SKM-1 treated with dmso at 0.1 percent for 144 hours (cell line): ENCODE measurements around the gene RAB1B.

ENCODE experiments used
- DNase-seq: peaks from one replicate; lab custom pipeline; 2025; ENCODE audit not compliant: unreplicated experiment; lab: John Stamatoyannopoulos, UW

The RAB1B gene

GRCh38 chr11:66282468-66283455, 14.3 kb downstream of the RAB1B start:
- DNase-seq, result peak; percentile 93

GRCh38 chr11:66283461-66284105, 15.1 kb downstream of the RAB1B start:
- no peak for DNase-seq

- DNase-seq, result no peak
Measured at GRCh38 chr11:66284526-66285078, 16.2 kb downstream of the RAB1B start.

GRCh38 chr11:66285250-66285947, 17.0 kb downstream of the RAB1B start:
- DNase-seq, result no peak

- DNase-seq, result no peak
Measured at GRCh38 chr11:66286699-66287098, 18.3 kb downstream of the RAB1B start.

- DNase-seq, result no peak
Measured at GRCh38 chr11:66287211-66287888, 18.9 kb downstream of the RAB1B start.

GRCh38 chr11:66287889-66288670, 19.6 kb downstream of the RAB1B start:
- DNase-seq, result no peak

- peak; percentile 98 for DNase-seq
Measured at GRCh38 chr11:66288671-66289547, 20.5 kb downstream of the RAB1B start, which contains the start of gene YIF1A. YIF1A (minus strand) TSS chr11:66289143; CDS start chr11:66288985, 158 bp downstream.

GRCh38 chr11:66289548-66290329, 21.3 kb downstream of the RAB1B start:
- DNase-seq, result peak; percentile 72

- no peak for DNase-seq
Measured at GRCh38 chr11:66290330-66290621, 21.8 kb downstream of the RAB1B start.

- DNase-seq, result no peak
Measured at GRCh38 chr11:66291303-66291705, 22.9 kb downstream of the RAB1B start.

GRCh38 chr11:66291706-66292542, 23.5 kb downstream of the RAB1B start, which contains the start of gene TMEM151A:
TMEM151A (plus strand) TSS chr11:66291894; CDS start chr11:66292014, 120 bp downstream.
- no peak for DNase-seq

- no peak for DNase-seq
Measured at GRCh38 chr11:66292543-66293332, 24.3 kb downstream of the RAB1B start.

- no peak for DNase-seq
Measured at GRCh38 chr11:66293352-66293751, 24.9 kb downstream of the RAB1B start.

GRCh38 chr11:66293777-66294625, 25.6 kb downstream of the RAB1B start:
- no peak for DNase-seq
